OCI-LY7 (cell line): Measurements from ENCODE around the gene ITPKB.

Experiments
- CTCF ChIP-seq: fragments of 200-600 bp; sonication (generic); conservative IDR thresholded peaks from 2 replicates; pipeline ENCODE4 v1.5.1; 2014; ENCODE audit warnings: mild to moderate bottlenecking, antibody characterized with exemption, low read length, moderate library complexity, mixed read lengths
- EZH2phosphoT487 ChIP-seq: fragments of 200-600 bp; sonication (generic); IDR thresholded peaks from 2 replicates; pipeline ENCODE4 v1.6.1; 2018; ENCODE audit warnings: low read depth, borderline replicate concordance, mild to moderate bottlenecking, mixed run types, antibody characterized with exemption, low read length, moderate library complexity, mixed read lengths

- TF ChIP-seq CTCF, result no peak
- TF ChIP-seq EZH2phosphoT487, result no peak
These were observed 599 bp upstream of the ITPKB start for GRCh38 chr1:226739696-226740065.
